HG03060 (cell line): ENCODE data around the gene SLC38A10.

ENCODE experiments used
- ATAC-seq: cut with Tn5 transposase; IDR thresholded peaks from one replicate; pipeline ENCODE4 v1.9.1; 2021; ENCODE audit warnings: low read depth, moderate number of reproducible peaks; ENCODE audit not compliant: unreplicated experiment

The SLC38A10 gene

DNA sequence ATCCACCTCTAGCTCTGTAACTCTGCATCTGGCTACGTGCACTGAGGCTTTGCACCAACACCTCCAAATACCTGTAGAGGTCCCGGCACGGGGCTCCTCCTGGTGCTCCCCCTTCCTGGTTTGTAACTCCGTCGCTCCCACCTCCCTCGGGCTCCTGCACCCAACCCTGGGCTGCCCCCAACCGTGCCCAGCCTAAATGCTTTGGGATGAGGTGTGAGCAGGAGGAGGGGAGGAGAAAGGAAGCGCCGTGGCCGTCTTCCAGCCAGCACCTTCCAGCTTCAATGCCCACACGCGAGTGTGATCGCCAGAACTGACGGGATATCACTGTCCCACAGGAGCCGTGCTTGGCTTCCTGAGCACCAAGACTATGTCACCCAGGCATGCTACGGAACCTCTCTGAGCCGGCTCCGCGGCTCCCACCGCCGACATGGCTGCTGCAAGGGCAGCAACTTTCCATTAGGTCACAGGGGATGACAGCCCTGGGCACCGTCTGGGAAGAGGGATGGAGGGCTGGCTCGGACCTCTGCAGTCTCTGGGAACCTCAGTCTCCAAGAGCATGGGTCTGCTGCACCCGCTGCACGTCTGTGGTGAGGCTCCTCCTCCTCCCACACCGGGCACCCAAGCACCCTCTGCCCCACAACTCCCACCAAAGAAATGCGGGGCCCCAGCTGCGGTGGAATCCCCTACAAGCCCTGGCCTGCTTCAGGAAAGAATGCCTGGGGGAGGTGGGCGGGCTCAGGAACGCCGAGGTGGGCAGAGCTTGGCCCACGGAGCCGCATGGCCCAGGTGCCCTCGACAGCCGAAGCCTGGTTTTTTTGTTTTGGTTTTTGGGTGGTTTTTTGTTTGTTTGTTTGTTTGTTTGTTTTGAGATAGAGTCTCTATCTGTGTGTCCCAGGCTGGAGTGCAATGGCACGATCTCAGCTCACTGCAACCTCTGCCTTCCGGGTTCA, 6.4 kb upstream of the SLC38A10 start:
- ATAC-seq, result no peak

DNA sequence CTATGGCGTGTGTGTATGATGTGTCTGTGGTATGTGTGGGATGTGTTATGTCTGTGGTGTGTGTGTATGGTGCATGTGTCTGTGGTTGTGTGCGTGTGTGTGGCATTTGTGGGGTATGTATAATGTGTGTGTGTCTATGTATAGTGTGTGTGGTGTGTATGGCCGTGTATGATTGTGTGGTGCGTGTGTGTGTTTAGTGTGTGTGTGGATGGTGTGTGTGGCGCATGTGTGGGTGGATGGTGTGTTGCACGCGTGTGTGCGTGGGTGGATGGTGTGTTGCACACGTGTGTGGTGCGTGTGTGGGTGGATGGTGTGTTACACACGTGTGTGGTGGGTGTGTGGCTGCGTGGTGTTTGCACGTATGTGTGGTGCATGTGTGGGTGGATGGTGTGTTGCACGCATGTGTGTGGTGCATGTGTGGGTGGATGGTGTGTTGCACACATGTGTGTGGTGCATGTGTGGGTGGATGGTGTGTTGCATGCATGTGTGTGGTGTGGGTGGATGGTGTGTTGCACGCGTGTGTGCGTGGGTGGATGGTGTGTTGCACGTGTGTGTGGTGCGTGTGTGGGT, 5.6 kb upstream of the SLC38A10 start:
- no peak for ATAC-seq

DNA sequence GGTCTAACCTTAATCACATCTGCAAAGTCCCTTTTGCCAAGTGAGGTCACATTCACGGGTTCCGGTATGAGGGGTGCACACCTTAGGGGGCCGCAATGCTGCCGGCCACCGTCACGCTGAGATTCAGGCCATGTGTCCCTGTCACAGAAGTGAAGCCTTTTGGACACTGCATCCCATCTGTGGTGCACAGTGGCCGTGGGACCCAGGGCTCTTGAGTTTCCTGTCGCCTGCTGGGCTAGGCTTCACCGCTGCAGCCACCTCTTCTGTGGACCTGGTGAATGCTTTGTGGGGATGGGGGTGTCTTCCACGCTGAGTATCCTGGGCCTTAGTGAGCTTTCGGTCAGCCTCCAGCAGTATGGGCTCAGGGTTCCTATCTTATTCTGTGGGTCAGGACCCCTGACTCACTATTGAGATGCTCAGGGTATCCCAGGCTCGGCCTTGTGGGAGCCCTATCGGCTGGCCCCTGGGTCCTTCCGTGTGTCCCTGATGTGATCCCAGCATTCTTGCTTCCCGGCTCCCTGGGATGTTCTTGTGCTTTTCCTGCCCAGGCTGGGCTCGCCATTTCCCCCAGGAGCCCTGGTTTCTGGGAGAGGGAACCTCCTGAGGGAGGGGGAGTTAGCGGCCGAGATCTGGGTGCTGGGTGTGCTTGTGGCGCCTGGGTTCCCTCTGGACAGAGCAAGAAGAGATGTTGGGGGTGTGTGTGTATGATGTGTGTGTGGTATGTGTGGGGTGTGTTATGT, 4.9 kb upstream of the SLC38A10 start:
- no peak for ATAC-seq

DNA sequence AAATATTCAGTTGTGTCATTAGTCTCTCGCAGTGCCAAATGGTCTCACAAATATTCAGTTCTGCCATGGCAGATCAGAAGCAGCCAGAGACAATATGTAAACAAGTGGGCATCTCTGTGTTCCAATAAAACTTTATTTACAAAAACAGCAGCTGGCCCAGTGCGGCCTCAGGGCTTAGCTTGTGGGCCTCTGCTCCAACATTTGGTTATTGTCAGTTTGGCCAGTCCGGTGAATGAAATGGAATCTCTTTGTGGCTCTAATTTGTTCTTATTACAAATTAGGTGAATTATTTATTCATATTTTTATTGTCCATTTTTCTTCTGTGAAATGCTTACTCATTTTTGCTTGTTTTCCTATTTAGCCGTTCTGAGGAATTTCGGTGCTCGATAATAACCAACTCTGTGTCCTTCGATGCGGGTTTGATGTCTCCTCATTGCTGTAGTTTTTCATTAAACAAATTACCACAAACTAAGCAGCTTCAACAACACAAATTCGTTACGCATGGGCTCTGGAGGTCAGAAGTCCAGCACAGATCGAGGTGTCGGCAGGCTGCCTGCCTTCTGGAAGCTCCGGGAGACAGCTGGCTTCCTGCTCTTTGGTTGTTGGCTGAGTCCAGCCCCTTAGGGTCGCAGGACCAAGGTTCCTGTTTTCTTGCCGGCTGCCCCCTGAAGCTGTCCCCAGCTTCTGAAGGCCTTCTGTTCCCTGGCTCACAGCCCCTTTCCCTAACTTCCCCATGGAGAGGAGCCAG, 4.1 kb upstream of the SLC38A10 start:
- ATAC-seq, result no peak

DNA sequence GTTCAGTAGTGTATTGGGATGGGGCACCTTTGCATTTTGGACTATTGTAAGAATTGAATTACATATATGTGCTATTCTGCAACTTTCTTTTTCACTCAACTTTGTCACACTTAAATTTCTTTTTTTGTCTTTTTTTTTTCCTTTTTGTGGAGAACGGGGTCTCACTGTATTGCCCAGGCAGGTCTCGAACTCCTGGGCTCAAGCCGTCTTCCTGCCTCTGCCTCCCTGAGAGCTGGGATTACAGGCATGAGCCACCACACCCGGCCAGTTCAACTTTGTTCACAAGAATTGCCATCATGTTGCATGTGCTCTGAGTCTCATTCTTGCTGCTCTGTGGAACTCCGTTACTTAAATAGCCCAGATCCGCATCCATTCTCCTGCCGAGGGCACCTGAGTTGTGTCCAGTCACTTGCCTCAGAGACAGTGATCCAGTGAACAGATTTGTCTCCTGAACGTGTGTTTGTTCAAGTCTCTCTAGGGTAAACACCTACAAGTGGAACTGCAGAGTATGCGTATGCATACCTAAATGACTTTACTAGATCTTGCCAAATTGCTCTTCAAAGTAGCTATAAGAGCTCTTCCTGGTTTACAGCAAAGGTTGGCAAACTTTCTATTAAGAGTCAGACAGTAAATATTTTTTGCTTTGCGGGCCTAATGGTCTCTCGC, 3.4 kb upstream of the SLC38A10 start:
- ATAC-seq, result no peak

DNA sequence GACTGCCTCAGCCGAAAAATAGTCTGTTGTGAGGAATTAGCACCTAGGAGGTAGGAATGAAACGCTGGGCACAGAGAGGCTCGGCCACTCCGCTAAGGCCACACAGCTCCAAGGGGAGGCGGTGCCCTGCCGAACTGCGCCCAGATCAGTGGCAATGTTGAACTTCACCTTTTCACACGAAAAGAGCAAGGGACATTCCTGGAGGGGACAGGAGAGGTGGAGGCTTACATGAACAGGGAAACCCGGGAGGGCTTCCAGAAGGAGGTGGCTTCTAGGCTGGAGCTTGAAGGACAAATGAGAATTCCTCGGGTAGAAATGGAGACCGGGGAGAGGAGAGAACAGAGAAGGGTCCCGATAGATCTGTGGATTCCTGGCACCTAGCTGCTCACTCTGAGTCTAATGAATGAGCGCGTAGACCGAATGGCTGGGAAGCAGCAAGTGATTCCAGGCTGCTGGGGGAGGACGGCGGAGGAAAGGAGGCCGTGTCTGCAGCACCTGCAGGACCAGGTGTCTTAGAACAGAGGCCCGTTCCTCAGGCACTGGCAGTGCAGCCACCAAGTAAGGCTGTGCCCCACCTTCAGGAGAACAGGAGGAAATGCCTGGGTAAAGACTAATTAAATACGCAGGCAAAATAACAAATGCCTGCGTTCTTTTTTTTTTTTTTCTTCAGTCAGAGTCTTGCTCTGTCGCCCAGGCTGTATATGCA, 722 bp upstream of the SLC38A10 start:
- ATAC-seq, result peak; percentile 5

DNA sequence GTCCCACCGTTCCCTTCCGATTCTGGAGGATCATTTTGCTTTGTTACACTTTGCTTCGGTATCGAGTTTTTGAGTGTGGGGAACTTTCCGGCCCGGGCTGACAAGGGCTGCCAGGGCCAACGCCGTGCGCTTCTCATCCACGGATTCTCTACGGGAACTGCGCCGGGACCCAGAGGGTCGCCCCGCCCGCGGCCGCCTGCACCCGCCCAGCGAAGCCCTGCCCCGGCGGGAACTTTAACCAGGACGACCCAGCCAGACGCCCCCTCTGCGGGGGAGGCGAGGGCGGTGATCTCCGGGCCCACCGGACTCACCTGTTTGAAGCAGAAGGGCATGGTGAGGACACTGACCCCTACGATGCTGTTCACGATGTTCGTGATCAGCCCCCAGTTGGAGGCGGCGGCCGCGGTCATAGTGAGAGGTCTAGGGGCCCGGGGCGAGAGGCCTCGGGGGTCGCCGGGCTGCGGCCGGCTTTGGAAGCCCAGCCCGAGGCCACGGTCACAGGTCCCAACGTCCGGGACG, 536 bp downstream of the SLC38A10 start:
- ATAC-seq, result no peak

DNA sequence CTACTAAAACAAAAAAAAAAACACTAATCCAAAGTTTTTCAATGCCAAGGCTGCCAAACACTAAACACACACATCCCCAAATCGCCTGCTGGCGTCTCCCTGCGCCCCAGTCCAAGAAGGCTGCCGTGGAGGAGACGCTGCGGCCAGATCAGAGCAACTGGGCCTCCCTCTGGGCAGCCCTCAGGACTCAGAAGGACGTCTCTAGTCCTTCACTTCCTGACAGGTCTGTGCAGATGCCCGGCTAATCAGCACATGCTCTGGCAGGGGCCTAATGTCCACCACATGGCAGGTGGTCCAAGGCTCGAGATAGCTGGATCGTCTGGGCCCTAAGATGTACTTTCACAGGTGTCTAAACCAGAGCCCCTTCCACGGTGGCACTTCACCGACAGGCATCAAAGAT, 2.7 kb downstream of the SLC38A10 start:
- ATAC-seq, result no peak

DNA sequence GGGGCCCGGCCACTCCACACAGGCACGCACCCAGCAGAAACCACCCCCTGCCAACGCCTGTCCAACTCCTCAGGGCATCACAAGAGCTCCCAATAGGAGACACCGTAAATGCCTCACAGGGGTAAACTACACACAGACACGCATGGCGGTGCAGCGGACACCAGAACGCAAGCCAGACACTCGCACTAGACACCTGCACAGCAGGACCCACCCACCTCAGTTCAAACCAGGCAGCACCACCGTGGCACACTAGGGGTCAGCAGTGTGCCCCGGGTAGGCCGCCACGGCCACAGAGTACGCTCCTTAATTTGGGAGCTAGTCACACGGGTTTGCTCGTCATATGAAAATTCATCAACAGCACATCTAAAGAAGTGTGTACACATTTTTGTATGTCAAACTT, 3.4 kb downstream of the SLC38A10 start:
- no peak for ATAC-seq

DNA sequence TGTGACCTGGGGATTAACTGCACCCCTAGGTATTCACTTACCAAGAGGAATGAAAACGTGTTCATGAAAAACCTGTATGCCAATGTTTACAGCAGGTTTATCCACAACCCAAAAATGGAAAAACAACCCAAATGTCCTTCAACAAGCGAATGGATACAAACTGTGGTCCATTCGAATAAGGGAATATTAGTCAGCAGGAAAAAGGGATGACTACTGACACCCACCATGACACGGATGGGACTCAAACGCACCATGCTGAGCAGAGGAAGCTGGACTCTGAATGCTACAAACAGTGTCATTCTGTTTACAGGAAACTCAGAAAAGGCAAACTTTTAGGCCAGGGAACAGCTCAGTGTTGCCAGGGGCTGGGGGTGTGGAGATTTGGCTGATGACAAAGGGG, 4.9 kb downstream of the SLC38A10 start:
- ATAC-seq, result no peak

DNA sequence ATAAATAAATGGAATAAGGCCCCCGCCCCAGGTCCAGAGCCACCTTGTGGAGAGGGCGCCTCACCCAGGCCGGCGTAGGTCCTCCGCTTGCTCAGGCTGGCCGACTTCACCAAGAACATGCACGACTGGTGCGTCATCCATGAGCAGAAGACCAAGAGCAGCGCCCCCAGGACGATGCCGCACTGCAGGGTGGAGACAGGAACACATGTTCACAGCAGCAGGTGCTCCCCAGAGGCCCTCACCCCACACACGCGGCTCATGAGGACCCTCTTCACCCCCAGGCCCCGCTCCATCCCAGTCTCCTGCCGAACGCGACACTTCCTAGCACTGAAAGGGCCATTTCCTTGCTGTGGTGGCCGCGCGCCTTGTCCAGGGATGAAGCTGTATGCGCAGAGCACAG, 5.5 kb downstream of the SLC38A10 start:
- no peak for ATAC-seq

DNA sequence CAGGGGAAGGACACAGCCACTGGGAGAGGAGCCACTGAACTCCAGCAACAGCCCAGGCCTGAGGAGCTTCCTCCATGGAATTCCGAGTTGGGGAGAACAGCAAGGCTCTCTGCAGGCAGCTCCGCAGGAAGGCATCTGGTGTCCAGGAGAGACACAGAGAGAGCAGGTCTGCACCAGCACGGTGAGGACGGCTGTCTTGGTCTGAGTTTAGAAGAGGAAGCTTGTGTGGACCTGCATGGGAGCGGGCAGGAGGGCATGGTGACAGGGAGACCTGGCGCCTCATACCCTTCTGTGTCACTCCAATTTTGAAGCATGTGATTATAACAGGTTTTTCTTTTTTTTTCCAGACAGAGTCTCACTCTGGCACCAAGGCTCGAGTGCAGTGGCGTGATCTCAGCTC, 6.4 kb downstream of the SLC38A10 start:
- no peak for ATAC-seq

DNA sequence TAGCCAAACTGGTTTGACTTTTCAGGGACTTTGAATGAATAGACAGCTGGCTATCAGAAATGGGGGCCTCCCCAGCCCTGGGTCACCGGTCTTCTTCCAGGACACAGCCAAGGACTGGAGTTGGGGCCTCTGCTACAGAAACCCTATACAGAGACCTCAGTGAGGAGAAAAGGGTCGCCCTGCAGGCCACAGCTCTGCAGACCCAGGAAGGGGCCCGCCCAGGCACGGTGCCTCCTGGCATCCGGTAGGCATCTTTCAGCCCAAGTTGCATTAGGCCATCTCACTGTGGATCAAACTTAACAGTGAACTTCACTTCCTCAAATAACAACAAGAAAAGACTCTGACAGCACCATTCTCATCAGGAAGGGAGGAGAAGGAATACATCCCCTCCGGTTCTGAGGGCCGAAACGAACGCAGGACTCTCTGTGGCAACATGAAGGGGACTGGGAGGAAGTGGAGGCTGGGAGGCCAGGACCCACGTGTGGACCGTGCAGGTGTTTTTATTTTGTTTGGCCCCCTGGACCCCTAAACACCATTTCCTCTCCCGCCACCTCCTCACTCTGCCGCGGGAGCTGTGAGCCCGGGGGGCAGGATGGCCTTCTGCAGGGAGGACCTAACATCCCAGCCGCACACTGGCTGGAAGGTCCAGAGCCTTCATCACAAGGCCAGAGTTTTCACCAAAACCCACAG, 7.2 kb downstream of the SLC38A10 start:
- no peak for ATAC-seq

DNA sequence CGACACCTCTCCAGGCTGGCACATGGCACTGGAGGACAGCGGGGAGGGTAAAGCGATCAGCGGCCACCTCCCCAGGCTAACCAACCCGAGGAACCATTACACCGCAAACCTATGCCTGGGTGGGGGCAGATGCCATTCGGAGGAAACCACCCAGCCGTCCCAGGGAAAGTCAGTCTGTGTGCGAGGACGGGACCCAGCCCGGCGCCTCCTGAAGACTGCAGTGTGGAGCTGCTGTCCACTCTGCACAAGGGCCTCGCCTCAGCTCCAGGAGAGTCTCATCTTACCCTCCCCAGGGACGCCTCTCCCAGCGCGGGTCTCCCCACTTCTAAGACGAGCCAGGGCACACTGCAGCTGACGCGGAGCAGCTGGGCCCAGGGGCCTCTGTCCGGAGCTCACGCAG, 8.0 kb downstream of the SLC38A10 start:
- ATAC-seq, result no peak

DNA sequence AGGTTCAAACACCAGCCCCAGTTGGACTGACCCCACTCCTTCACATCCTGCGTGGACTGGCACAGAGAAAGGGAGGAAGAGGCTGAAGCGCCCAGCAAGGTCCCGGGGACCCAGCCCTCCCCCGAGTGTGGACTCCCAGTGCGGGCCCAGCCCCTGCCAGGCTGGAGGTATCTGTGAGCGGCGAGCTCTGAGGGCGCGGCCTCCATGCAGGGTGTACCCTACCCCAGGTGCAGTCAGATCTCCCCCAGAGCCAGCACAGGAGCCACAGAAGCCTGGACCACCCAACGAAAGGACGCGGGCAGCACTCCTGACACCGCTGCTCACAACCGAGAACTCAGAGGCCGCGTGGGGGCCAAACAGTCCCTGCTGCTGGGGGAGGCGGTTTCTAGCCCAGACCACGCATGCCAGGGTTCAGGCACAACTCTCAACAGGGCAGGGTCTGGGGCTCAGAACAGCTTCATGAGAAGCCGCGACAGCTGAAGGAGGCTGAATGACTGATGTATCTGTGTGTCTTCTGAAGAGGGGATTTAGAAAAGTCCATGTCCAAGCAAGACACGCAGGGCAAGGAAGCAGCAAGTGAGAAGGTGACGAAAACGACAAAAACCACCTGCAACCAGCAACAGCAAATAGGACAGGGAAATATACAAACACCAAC, 8.5 kb downstream of the SLC38A10 start:
- no peak for ATAC-seq

DNA sequence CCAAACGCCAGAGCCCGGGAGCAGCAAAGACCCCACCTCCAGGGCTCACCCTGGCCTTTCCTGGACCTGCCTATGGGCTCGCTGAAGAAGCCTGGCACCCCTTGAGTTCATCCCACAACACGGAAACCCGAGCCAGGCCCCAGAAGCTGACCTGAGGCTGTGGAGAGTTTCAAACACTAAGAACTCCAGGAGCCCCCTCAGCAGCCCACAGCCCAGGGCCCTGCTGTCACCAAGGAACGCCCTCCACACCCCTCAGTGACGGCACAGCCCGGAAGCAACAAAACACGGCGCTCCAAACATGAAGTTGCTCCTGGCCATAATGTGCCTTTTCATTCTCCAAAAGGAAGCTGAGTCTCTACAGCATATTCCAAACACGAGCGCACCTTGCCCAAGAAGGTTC, 9.2 kb downstream of the SLC38A10 start:
- no peak for ATAC-seq

DNA sequence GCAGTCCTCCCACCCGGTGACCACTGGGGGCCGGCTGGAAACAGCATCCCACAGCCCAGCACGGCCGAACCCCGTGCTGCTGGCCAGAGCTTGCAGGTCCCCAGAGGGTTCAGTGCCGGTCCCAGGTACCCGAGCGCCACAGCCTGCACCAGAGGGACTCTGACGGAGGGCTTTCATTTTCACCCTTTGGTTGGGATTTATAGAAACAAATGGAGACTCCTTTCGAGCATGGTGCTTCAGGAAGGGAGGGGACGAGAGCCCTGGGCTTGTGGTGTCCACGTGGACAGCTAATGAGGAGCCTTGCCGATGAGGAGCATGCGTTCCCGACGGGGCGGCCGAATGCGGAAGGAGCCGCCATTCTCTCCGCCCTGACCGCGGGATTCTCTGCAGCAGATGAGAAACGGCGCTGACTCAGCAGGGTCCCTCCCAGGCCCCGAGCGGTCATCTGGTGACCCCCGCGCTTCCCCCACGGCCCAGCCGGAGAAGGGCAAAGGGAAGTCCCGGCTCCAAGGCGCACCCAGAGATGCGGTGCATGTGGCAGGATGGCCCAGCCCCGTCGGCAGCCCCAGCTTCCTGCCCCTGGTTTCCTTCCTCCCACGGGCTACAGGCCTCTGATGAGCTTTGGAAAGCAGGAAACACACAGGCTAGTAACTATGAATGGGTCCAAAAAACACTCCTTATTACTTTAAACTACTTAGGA, 9.8 kb downstream of the SLC38A10 start:
- ATAC-seq, result no peak

DNA sequence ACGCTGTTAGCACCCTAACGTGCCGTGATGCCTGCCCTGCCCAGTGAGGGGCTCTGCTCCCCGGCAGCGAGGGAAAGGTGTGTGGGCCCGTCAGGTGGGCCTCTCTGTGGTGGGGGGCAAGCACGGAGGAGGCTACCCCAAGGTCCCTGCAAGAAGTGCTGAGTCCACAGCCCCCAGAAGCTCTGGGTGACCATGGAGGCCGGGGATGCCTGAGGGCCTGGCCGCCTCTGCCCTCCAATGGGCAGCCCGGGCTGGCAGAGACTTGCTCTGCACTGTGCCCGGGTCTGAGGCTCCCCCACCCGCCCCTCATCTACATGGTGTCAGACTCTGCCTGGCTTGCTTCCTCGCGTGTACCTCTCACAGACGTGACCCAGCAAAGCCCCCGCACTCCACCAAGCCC, 12.2 kb downstream of the SLC38A10 start:
- no peak for ATAC-seq
